HEK293 (cell line): Measurements from ENCODE around the gene DNAJA3.

Experiments used
- CTCF ChIA-PET: fragments of 350-600 bp; formaldehyde crosslinking; extraction: SDS; loops from one replicate; lab custom pipeline; 2021; ENCODE audit warnings: antibody characterized with exemption; lab: Yijun Ruan, JAX
- POLR2A ChIA-PET: fragments of 300-600 bp; formaldehyde crosslinking; extraction: SDS; loops from one replicate; lab custom pipeline; 2020; ENCODE audit warnings: antibody characterized with exemption, inconsistent platforms; lab: Yijun Ruan, JAX
- H3K27ac ChIP-seq: fragments of 200-500 bp; sonication (Bioruptor generic); 2 replicates; pipeline ENCODE4 v1.5.1; 2014; ENCODE audit warnings: low read depth, low read length, control low read depth, inconsistent platforms; ENCODE audit errors: extremely low read depth
- H3K36me3 ChIP-seq, 2 experiments: fragments of 200-500 bp in 1 of 2; sonication (Bioruptor generic) in 1 of 2; 1 replicate in 1 of 2; 2 replicates in 1 of 2; pipeline ENCODE4 v1.5.1; 2014 to 2017; ENCODE audit warnings: inconsistent platforms in 2 of 2, low read length in 2 of 2; ENCODE audit not compliant: control insufficient read depth in 2 of 2, insufficient read depth in 1 of 2
- H3K4me1 ChIP-seq: fragments of 200-500 bp; sonication (Bioruptor generic); 2 replicates; pipeline ENCODE4 v1.5.1; 2014; ENCODE audit warnings: mild to moderate bottlenecking, low read length, inconsistent platforms; ENCODE audit not compliant: control insufficient read depth, insufficient read depth
- H3K4me3 ChIP-seq: 2 replicates; pipeline ENCODE4 v1.5.1; 2011; ENCODE audit warnings: low read depth, mild to moderate bottlenecking, control low read depth, low read length, moderate library complexity
- H3K9me3 ChIP-seq: fragments of 200-500 bp; sonication (Bioruptor generic); 2 replicates; pipeline ENCODE4 v1.5.1; 2014; ENCODE audit warnings: low read depth, low read length, inconsistent platforms; ENCODE audit not compliant: control insufficient read depth, insufficient read depth
- GLI4 ChIP-seq: fragments of 450-650 bp; formaldehyde crosslinking; IDR thresholded peaks from 2 replicates; pipeline ENCODE4 v1.5.1; 2016; ENCODE audit warnings: missing biosample characterization, missing genetic modification characterization
- KLF10 ChIP-seq: fragments of 450-650 bp; IDR thresholded peaks from 2 replicates; pipeline ENCODE4 v1.5.1; 2018; ENCODE audit warnings: missing biosample characterization, mild to moderate bottlenecking, missing genetic modification characterization
- KLF16 ChIP-seq: fragments of 450-650 bp; formaldehyde crosslinking; IDR thresholded peaks from 2 replicates; pipeline ENCODE4 v1.5.1; 2017; ENCODE audit warnings: missing biosample characterization, missing genetic modification characterization
- KLF8 ChIP-seq: fragments of 450-650 bp; formaldehyde crosslinking; IDR thresholded peaks from 2 replicates; pipeline ENCODE4 v1.5.1; 2016; ENCODE audit warnings: missing biosample characterization, missing genetic modification characterization
- ZBTB21 ChIP-seq: fragments of 450-650 bp; formaldehyde crosslinking; IDR thresholded peaks from 2 replicates; pipeline ENCODE4 v1.5.1; 2017; ENCODE audit warnings: missing biosample characterization, missing genetic modification characterization
- ZNF114 ChIP-seq: fragments of 450-650 bp; formaldehyde crosslinking; IDR thresholded peaks from 2 replicates; pipeline ENCODE4 v1.5.0; 2017; ENCODE audit warnings: missing biosample characterization, missing genetic modification characterization
- ZNF184 ChIP-seq: fragments of 450-650 bp; IDR thresholded peaks from 2 replicates; pipeline ENCODE4 v1.5.1; 2018; ENCODE audit warnings: missing biosample characterization, mild to moderate bottlenecking, missing genetic modification characterization
- ZNF211 ChIP-seq: fragments of 450-650 bp; formaldehyde crosslinking; IDR thresholded peaks from 2 replicates; pipeline ENCODE4 v1.5.1; 2016; ENCODE audit warnings: low read depth, missing biosample characterization, missing genetic modification characterization
- ZNF24 ChIP-seq: fragments of 450-650 bp; formaldehyde crosslinking; IDR thresholded peaks from 2 replicates; pipeline ENCODE4 v1.5.1; 2016; ENCODE audit warnings: missing biosample characterization, missing genetic modification characterization
- ZNF311 ChIP-seq: fragments of 450-650 bp; formaldehyde crosslinking; IDR thresholded peaks from 2 replicates; pipeline ENCODE4 v1.5.1; 2017; ENCODE audit warnings: missing biosample characterization, missing genetic modification characterization, borderline replicate concordance
- ZNF426 ChIP-seq: fragments of 450-650 bp; formaldehyde crosslinking; IDR thresholded peaks from 2 replicates; pipeline ENCODE4 v1.5.1; 2017; ENCODE audit warnings: missing biosample characterization, missing genetic modification characterization, mild to moderate bottlenecking, inconsistent platforms, moderate library complexity
- ZNF521 ChIP-seq: fragments of 450-650 bp; formaldehyde crosslinking; IDR thresholded peaks from 2 replicates; pipeline ENCODE4 v1.5.1; 2017; ENCODE audit warnings: missing biosample characterization, mild to moderate bottlenecking, missing genetic modification characterization
- ZNF571 ChIP-seq: fragments of 450-650 bp; formaldehyde crosslinking; IDR thresholded peaks from 2 replicates; pipeline ENCODE4 v1.5.0; 2017; ENCODE audit warnings: missing biosample characterization, missing genetic modification characterization
- ZNF624 ChIP-seq: fragments of 450-650 bp; formaldehyde crosslinking; IDR thresholded peaks from 2 replicates; pipeline ENCODE4 v1.5.1; 2017; ENCODE audit warnings: missing biosample characterization, missing genetic modification characterization
- ZNF658 ChIP-seq: fragments of 450-650 bp; formaldehyde crosslinking; IDR thresholded peaks from 2 replicates; pipeline ENCODE4; 2016; ENCODE audit warnings: missing biosample characterization, missing genetic modification characterization
- ZNF76 ChIP-seq: fragments of 450-650 bp; formaldehyde crosslinking; IDR thresholded peaks from 2 replicates; pipeline ENCODE4; 2016; ENCODE audit warnings: low read depth, missing biosample characterization, missing genetic modification characterization, borderline replicate concordance
- ZNF776 ChIP-seq: fragments of 450-650 bp; formaldehyde crosslinking; IDR thresholded peaks from 2 replicates; pipeline ENCODE4 v1.5.0; 2017; ENCODE audit warnings: missing biosample characterization, missing genetic modification characterization, borderline replicate concordance
- ZNF777 ChIP-seq: fragments of 450-650 bp; formaldehyde crosslinking; IDR thresholded peaks from 2 replicates; pipeline ENCODE4 v1.5.1; 2017; ENCODE audit warnings: missing biosample characterization, missing genetic modification characterization, borderline replicate concordance
- ZNF843 ChIP-seq: fragments of 450-650 bp; formaldehyde crosslinking; IDR thresholded peaks from 2 replicates; pipeline ENCODE4 v1.5.1; 2016; ENCODE audit warnings: missing biosample characterization, missing genetic modification characterization
- ZXDB ChIP-seq: fragments of 450-650 bp; formaldehyde crosslinking; IDR thresholded peaks from 2 replicates; pipeline ENCODE4 v1.5.1; 2016; ENCODE audit warnings: missing biosample characterization, missing genetic modification characterization
- TF ChIP-seq, protein P1 (sequence below): fragments of 450-650 bp; formaldehyde crosslinking; IDR thresholded peaks from 2 replicates; pipeline ENCODE4 v1.5.1; 2016; ENCODE audit warnings: missing biosample characterization, missing genetic modification characterization
- TF ChIP-seq, protein P2 (sequence below): fragments of 450-650 bp; IDR thresholded peaks from 2 replicates; pipeline ENCODE4 v1.5.1; 2018; ENCODE audit warnings: missing biosample characterization, missing genetic modification characterization
- TF ChIP-seq, protein P3 (sequence below): fragments of 450-650 bp; formaldehyde crosslinking; IDR thresholded peaks from 2 replicates; pipeline ENCODE4 v1.5.1; 2016; ENCODE audit warnings: missing biosample characterization, missing genetic modification characterization, borderline replicate concordance
- TF ChIP-seq, protein P4 (sequence below): fragments of 450-650 bp; formaldehyde crosslinking; IDR thresholded peaks from 2 replicates; pipeline ENCODE4 v1.5.1; 2016; ENCODE audit warnings: missing biosample characterization, missing genetic modification characterization, low read depth
- TF ChIP-seq, protein P5 (sequence below): fragments of 450-650 bp; formaldehyde crosslinking; IDR thresholded peaks from 2 replicates; pipeline ENCODE4 v1.5.1; 2016; ENCODE audit warnings: missing biosample characterization, missing genetic modification characterization
- TF ChIP-seq, protein P6 (sequence below): fragments of 450-650 bp; formaldehyde crosslinking; IDR thresholded peaks from 2 replicates; pipeline ENCODE4; 2016; ENCODE audit warnings: missing biosample characterization, missing genetic modification characterization

Gene DNAJA3

DNA sequence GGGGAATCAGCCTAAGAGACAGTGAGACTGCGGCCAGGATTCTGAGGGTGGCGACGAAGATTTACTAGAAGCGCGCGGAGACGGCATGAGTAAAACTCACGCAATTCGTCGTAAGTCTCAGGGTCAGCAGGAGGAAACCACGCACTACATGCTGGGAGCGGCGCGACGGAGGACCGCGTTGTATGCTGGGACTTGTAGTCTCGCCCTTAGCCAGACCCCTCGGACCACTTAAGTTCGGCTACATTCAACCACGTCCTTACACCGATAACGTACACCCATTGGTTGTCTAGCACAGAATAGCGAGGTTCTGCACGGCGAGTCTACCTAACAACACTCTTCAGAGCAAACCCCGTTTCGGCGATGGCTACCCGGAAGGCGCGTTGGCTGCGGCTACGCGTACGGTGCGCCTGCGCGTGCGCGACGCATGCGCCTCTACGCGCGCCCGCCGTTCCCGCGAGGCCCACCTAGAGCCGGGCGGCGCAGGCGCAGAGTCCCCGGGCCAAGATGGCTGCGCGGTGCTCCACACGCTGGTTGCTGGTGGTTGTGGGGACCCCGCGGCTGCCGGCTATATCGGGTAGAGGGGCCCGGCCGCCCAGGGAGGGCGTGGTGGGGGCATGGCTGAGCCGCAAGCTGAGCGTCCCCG is at the start of gene DNAJA3:
DNAJA3 (plus strand) TSS at position 491 of the 643 bp plus-strand sequence; CDS start at position 505, 14 bp downstream.
- Histone ChIP-seq H3K4me1 (peaks cover 4% of the 10 kb centered on the region), H3K9me3 (no peaks in the 10 kb centered on the region), H3K4me3 (peak within 1 kb of the TSS; percentile 94), H3K27ac (peak within 1 kb of the TSS; percentile 90), H3K36me3 (peaks cover 5 to 21% of the 10 kb centered on the region in 2 experiments; a peak in 2 of 3 replicates)
- ChIA-PET CTCF (interaction anchor here (1.0 kb wide), 1 partner anchor 21 kb away, joined by 3 read pairs; no protein-coding TSS in a partner anchor), POLR2A (no interaction called here)
- 0 out of 2 replicates have a peak, but pooled peaks have one; percentile 55 for TF ChIP-seq KLF10
- TF ChIP-seq GLI4 (tag by site-specific recombination), result no peak
- peak; percentile 45; the same call in 1 of the 2 replicates for TF ChIP-seq ZBTB21 (tag by site-specific recombination)
- TF ChIP-seq, protein P1, sequence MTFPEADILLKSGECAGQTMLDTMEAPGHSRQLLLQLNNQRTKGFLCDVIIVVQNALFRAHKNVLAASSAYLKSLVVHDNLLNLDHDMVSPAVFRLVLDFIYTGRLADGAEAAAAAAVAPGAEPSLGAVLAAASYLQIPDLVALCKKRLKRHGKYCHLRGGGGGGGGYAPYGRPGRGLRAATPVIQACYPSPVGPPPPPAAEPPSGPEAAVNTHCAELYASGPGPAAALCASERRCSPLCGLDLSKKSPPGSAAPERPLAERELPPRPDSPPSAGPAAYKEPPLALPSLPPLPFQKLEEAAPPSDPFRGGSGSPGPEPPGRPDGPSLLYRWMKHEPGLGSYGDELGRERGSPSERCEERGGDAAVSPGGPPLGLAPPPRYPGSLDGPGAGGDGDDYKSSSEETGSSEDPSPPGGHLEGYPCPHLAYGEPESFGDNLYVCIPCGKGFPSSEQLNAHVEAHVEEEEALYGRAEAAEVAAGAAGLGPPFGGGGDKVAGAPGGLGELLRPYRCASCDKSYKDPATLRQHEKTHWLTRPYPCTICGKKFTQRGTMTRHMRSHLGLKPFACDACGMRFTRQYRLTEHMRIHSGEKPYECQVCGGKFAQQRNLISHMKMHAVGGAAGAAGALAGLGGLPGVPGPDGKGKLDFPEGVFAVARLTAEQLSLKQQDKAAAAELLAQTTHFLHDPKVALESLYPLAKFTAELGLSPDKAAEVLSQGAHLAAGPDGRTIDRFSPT (tag by site-specific recombination), result no peak
- no peak for TF ChIP-seq ZNF777
- no peak for TF ChIP-seq ZNF311
- TF ChIP-seq, protein P2, sequence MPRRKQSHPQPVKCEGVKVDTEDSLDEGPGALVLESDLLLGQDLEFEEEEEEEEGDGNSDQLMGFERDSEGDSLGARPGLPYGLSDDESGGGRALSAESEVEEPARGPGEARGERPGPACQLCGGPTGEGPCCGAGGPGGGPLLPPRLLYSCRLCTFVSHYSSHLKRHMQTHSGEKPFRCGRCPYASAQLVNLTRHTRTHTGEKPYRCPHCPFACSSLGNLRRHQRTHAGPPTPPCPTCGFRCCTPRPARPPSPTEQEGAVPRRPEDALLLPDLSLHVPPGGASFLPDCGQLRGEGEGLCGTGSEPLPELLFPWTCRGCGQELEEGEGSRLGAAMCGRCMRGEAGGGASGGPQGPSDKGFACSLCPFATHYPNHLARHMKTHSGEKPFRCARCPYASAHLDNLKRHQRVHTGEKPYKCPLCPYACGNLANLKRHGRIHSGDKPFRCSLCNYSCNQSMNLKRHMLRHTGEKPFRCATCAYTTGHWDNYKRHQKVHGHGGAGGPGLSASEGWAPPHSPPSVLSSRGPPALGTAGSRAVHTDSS (tag by site-specific recombination), result no peak
- TF ChIP-seq, protein P3, sequence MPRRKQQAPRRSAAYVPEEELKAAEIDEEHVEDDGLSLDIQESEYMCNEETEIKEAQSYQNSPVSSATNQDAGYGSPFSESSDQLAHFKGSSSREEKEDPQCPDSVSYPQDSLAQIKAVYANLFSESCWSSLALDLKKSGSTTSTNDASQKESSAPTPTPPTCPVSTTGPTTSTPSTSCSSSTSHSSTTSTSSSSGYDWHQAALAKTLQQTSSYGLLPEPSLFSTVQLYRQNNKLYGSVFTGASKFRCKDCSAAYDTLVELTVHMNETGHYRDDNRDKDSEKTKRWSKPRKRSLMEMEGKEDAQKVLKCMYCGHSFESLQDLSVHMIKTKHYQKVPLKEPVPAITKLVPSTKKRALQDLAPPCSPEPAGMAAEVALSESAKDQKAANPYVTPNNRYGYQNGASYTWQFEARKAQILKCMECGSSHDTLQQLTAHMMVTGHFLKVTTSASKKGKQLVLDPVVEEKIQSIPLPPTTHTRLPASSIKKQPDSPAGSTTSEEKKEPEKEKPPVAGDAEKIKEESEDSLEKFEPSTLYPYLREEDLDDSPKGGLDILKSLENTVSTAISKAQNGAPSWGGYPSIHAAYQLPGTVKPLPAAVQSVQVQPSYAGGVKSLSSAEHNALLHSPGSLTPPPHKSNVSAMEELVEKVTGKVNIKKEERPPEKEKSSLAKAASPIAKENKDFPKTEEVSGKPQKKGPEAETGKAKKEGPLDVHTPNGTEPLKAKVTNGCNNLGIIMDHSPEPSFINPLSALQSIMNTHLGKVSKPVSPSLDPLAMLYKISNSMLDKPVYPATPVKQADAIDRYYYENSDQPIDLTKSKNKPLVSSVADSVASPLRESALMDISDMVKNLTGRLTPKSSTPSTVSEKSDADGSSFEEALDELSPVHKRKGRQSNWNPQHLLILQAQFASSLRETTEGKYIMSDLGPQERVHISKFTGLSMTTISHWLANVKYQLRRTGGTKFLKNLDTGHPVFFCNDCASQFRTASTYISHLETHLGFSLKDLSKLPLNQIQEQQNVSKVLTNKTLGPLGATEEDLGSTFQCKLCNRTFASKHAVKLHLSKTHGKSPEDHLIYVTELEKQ, result no peak
- no peak for TF ChIP-seq ZNF521 (tag by site-specific recombination)
- no peak for TF ChIP-seq ZNF776 (tag by site-specific recombination)
- TF ChIP-seq, protein P4, sequence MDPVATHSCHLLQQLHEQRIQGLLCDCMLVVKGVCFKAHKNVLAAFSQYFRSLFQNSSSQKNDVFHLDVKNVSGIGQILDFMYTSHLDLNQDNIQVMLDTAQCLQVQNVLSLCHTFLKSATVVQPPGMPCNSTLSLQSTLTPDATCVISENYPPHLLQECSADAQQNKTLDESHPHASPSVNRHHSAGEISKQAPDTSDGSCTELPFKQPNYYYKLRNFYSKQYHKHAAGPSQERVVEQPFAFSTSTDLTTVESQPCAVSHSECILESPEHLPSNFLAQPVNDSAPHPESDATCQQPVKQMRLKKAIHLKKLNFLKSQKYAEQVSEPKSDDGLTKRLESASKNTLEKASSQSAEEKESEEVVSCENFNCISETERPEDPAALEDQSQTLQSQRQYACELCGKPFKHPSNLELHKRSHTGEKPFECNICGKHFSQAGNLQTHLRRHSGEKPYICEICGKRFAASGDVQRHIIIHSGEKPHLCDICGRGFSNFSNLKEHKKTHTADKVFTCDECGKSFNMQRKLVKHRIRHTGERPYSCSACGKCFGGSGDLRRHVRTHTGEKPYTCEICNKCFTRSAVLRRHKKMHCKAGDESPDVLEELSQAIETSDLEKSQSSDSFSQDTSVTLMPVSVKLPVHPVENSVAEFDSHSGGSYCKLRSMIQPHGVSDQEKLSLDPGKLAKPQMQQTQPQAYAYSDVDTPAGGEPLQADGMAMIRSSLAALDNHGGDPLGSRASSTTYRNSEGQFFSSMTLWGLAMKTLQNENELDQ (tag by site-specific recombination), result no peak
- TF ChIP-seq ZNF843 (tag by site-specific recombination), result peak; percentile 29; the same call in 1 of the 2 replicates
- no peak for TF ChIP-seq ZNF426 (tag by site-specific recombination)
- no peak for TF ChIP-seq ZNF184
- TF ChIP-seq ZNF658, result no peak
- peak; percentile 94 for TF ChIP-seq ZXDB (tag by site-specific recombination)
- TF ChIP-seq KLF16 (tag by site-specific recombination), result no peak; the same call in 1 of the 2 replicates
- TF ChIP-seq, protein P5, sequence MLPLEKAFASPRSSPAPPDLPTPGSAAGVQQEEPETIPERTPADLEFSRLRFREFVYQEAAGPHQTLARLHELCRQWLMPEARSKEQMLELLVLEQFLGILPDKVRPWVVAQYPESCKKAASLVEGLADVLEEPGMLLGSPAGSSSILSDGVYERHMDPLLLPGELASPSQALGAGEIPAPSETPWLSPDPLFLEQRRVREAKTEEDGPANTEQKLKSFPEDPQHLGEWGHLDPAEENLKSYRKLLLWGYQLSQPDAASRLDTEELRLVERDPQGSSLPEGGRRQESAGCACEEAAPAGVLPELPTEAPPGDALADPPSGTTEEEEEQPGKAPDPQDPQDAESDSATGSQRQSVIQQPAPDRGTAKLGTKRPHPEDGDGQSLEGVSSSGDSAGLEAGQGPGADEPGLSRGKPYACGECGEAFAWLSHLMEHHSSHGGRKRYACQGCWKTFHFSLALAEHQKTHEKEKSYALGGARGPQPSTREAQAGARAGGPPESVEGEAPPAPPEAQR, result no peak
- TF ChIP-seq ZNF24 (tag by site-specific recombination), result peak; percentile 80
- TF ChIP-seq ZNF624, result no peak
- TF ChIP-seq ZNF571 (tag by site-specific recombination), result no peak
- TF ChIP-seq ZNF114 (tag by site-specific recombination), result no peak
- no peak for TF ChIP-seq ZNF211 (tag by site-specific recombination)
- no peak; the same call in 1 of the 2 replicates for TF ChIP-seq KLF8 (tag by site-specific recombination)
- TF ChIP-seq ZNF76, result peak; percentile 99
- TF ChIP-seq, protein P6, sequence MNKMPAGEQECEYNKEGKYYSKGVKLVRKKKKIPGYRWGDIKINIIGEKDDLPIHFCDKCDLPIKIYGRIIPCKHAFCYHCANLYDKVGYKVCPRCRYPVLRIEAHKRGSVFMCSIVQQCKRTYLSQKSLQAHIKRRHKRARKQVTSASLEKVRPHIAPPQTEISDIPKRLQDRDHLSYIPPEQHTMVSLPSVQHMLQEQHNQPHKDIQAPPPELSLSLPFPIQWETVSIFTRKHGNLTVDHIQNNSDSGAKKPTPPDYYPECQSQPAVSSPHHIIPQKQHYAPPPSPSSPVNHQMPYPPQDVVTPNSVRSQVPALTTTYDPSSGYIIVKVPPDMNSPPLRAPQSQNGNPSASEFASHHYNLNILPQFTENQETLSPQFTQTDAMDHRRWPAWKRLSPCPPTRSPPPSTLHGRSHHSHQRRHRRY, result no peak; the same call in 1 of the 2 replicates
